ENCODE data around the gene AWAT1.
"Not testable (repeated sequence)": the region's sequence is repeated elsewhere in the genome, so short reads cannot be mapped to it uniquely, and the experiment has no call there.

Gene AWAT1

DNA sequence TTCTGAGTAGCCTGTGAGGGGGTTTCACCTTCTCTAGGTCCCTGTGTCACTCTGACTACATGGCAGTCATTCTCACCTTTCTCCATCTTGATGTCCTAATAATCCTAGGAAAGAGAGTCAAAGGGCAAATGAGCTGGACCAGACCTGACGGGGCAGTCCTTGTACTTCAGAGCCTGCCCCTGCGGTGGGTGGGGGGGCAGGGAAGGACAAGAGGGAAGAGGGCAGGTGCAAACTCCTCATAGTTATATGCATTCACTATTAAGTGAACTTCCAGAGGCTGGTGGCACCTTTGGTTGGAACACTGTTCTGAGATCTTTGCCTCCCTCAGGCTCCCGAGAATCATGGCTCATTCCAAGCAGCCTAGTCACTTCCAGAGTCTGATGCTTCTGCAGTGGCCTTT, at the start of gene AWAT1:
Gene AWAT1 (plus strand): TSS at position 301 of the 400 bp plus-strand sequence. CDS start 41 bp downstream, at position 342.
- DNase-seq (ENCODE audit: low read depth in 2 of 3, low spot score in 1 of 3): no peak

GRCh38 chrX:70190225-70190624, 44.2 kb upstream of the AWAT1 start:
- no peak for DNase-seq (ENCODE audit: low read depth in 2 of 3, low spot score in 1 of 3)

DNA sequence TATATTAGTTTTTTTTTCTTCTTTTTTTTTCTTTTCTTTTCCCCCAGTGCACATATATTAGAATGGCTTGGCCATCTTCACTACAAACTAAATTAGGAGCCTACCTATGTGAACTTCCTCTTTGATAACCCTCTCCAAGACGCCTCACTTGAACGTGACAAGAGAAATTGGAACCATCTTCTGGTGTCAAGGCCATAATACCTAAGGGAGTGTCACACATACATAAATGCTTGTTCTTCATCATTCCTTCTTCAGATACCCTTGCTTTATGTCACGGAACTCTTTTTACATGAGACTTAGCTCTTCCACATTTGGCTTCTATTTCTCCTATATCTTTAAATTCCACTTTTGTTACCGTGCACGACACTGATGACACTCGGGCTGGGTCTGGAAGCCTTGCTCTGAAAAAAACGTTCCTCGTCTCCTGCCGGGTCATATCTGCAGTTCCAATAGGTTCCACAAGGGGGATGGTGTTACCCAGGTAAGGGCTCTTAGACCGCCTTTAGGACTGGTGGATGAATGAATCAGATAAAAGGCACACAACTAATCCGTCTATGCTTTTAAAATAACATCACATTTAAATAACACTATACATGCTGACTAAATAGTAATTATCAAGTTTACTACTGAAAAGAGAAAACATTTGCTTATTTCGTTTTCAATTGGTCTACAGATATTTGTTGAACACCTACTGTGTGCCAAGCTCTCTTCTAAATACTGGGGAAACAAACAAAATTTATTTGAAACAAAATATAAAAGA, 37.3 kb upstream of the AWAT1 start:
- DNase-seq (ENCODE audit: low read depth in 2 of 3, low spot score in 1 of 3): peak; percentile 31 to 88 (median 35)

- no peak for DNase-seq (ENCODE audit: low read depth in 2 of 3, low spot score in 1 of 3)
Observed at GRCh38 chrX:70201732-70202131, 32.7 kb upstream of the AWAT1 start.

- no peak for DNase-seq (ENCODE audit: low read depth in 2 of 3, low spot score in 1 of 3)
Observed at GRCh38 chrX:70208479-70208878, 26.0 kb upstream of the AWAT1 start.

- not testable (repeated sequence) for DNase-seq (ENCODE audit: low read depth in 2 of 3, low spot score in 1 of 3)
Observed at GRCh38 chrX:70209570-70209969, 24.9 kb upstream of the AWAT1 start.

DNA sequence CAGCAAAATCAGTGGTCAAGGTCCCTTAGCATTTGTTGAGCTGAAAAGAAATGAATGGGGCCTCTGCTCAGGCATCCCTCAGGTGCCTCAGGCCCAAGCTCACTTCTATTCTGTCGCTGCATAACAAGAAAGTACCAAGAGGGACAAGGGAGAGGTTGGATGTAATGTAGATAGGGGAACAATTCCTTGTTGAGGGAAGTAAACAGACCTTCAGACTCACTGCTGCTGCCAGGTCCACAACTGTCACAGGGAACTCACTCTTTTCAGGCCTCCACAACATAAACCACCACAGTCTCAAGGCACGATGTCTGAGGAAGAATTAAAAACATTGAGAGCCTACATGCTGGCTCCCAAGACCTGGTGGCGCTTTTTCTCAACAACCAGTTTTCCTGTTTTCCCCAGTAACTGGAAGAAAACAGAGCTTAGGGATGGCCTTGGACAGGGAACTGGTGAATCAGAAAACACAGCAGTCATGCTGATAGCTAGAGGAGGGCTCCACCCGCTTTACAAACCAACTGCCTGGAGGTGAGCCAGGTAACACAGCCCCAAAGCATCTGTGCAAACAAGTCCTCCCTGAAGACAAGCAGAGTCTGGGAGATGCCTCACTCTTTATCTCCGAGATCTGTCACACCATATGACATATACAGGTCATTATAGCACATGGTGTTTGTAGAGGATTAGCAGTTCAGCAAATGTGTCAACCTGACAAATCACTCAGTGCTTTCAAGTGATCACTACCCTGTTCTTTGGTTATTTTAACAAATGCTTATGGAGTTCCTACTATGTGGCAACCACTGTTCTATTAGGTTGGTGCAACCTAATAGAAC, 14.3 kb upstream of the AWAT1 start:
- DNase-seq (ENCODE audit: low read depth in 2 of 3, low spot score in 1 of 3): no peak

GRCh38 chrX:70226048-70226447, 8.4 kb upstream of the AWAT1 start:
- no peak for DNase-seq (ENCODE audit: low read depth in 2 of 3, low spot score in 1 of 3)

GRCh38 chrX:70226687-70227086, 7.8 kb upstream of the AWAT1 start:
- no peak for DNase-seq (ENCODE audit: low read depth in 2 of 3, low spot score in 1 of 3)

GRCh38 chrX:70231666-70232065, 2.8 kb upstream of the AWAT1 start:
- DNase-seq (ENCODE audit: low read depth in 2 of 3, low spot score in 1 of 3): no peak

DNA sequence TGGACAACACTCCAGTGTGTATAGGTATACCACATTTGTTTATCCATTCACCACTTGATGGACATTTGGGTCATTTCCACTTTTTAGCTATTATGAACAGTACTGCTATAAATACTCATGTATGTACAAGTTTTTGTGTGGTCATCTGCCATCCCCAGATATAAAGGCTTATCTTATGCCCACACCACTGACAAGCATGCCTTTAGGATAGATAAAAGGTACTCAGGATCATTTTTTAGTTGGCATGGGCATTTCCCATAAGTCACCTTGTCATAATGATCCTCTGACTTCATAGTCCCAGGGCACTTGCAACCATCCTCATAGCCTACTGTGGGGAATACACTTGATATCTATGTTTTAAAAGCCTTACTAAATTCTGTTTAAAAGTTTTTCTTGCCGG, 6.3 kb downstream of the AWAT1 start:
- DNase-seq (ENCODE audit: low read depth in 2 of 3, low spot score in 1 of 3): no peak

- DNase-seq (ENCODE audit: low read depth in 2 of 3, low spot score in 1 of 3): no peak
Observed at GRCh38 chrX:70241501-70241900, 7.0 kb downstream of the AWAT1 start.

DNA sequence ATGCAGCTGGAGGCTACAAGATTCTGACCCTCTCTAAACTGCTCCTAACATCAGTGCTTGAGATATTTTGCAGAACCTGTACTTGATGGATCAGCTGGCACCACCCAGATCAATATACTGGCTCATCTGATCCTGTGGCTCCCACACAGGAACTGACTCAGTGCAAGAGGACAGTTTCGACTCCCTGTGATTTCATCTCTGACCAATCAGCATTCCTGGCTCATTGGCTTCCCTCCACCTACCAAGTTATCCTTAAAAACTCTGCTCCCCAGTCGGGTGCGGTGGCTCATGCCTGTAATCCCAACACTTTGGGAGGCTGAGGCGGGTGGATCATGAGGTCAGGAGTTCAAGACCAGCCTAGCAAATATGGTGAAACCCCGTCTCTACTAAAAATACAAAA, 9.1 kb downstream of the AWAT1 start:
- not testable (repeated sequence) for DNase-seq (ENCODE audit: low read depth in 2 of 3, low spot score in 1 of 3)

DNA sequence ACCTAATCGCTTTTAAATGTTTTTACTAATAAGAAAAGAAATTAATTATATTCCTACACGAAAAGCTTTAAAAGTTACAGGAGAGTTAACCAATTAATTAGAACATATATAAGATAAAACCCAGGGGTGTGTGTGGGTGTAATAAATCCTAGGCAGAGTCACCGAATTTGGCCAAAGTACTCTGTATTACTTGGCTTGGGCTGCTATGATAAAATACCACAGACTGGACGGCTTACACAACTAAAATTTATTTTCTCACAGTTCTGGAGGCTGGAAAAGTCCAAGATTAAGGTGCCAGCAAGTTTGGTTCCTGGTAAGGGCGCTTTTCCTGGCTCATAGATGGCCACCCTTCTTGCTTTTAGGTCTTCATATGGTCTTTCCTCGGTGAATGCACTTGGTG, 10.4 kb downstream of the AWAT1 start:
- no peak for DNase-seq (ENCODE audit: low read depth in 2 of 3, low spot score in 1 of 3)

GRCh38 chrX:70247252-70247651, 12.8 kb downstream of the AWAT1 start:
- no peak for DNase-seq (ENCODE audit: low read depth in 2 of 3, low spot score in 1 of 3)

GRCh38 chrX:70252491-70252890, 18.0 kb downstream of the AWAT1 start:
- no peak for DNase-seq (ENCODE audit: low read depth in 2 of 3, low spot score in 1 of 3)

DNA sequence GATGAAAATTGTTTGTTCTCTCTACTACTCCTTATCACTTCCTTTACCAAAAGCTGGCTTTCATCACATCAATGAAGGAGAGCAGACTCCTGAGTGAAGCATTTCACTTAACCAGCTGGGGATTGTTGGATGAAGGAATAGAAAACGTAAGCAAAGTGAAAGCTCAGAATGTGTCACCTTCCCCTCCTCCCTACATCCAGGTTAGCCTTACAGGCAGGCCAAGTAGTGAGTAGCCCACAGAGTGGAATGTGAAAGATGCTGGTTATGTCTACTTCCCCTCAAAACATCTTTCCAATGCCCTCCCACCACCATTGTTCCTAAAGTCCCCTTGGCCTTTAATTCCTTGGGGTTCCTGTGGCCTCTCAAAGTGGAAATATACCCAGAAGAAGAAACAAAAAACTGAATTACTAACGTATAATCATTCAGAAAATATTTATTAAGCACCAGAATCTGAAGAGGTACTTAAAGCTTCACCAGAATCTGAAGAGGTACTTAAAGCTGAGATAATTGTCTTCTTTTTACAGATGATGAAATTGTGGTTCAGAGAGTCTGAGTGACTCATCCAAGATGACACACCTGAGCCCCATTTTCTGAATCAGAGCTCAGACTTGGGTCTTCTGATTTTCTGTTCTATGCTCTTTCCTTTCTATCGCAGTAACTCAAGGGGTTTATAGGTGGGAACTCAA, 19.1 kb downstream of the AWAT1 start:
- DNase-seq (ENCODE audit: low read depth in 2 of 3, low spot score in 1 of 3): no peak

- no peak for DNase-seq (ENCODE audit: low read depth in 2 of 3, low spot score in 1 of 3)
Observed at GRCh38 chrX:70254063-70254400, 19.6 kb downstream of the AWAT1 start.

GRCh38 chrX:70254909-70255308, 20.5 kb downstream of the AWAT1 start:
- no peak for DNase-seq (ENCODE audit: low read depth in 2 of 3, low spot score in 1 of 3)

DNA sequence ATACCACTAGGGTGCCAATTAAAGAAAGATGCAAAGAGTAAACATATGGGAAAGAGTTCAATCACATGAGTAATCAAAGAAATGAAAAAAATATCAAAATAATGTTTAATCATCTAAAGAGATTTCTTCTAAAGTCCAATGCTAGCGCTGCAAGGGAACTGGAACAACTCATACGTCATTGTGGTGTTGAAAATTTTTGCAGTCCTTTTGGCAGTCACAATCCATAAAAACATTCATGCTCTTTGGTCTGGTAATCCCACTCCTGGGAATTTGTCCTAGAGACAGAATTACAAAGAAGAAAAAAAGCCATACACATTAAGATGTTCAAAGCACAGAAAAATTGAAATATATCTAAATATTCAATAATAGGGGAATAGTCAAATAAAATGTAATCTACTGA, 21.0 kb downstream of the AWAT1 start:
- no peak for DNase-seq (ENCODE audit: low read depth in 2 of 3, low spot score in 1 of 3)

GRCh38 chrX:70257423-70258288, 23.2 kb downstream of the AWAT1 start:
- no peak for DNase-seq (ENCODE audit: low read depth in 2 of 3, low spot score in 1 of 3)

All from stimulated activated CD4-positive, alpha-beta T cell treated with anti-CD3 and anti-CD28 coated beads, Interleukin-12 subunit alpha, Interleukin-12 subunit beta, amount 100 ng/mL, for 48 hours (primary cell).